Camera-type eye (tissue), 1 donor: ENCODE measurements around the gene PNLIPRP2. TPM values are rescaled to one million over a fixed set of nuclear protein-coding genes. Genes with fewer than 3 reads are reported as not detected.

Experiments used
- total RNA-seq: library from RNA; depleted of rRNA; stranded (reverse); fragments of >200 nt; gene quantifications from one replicate; pipeline ENCODE4 v1.2.3, GENCODE V29; 2014

Gene PNLIPRP2
- total RNA-seq: not detected

DNA sequence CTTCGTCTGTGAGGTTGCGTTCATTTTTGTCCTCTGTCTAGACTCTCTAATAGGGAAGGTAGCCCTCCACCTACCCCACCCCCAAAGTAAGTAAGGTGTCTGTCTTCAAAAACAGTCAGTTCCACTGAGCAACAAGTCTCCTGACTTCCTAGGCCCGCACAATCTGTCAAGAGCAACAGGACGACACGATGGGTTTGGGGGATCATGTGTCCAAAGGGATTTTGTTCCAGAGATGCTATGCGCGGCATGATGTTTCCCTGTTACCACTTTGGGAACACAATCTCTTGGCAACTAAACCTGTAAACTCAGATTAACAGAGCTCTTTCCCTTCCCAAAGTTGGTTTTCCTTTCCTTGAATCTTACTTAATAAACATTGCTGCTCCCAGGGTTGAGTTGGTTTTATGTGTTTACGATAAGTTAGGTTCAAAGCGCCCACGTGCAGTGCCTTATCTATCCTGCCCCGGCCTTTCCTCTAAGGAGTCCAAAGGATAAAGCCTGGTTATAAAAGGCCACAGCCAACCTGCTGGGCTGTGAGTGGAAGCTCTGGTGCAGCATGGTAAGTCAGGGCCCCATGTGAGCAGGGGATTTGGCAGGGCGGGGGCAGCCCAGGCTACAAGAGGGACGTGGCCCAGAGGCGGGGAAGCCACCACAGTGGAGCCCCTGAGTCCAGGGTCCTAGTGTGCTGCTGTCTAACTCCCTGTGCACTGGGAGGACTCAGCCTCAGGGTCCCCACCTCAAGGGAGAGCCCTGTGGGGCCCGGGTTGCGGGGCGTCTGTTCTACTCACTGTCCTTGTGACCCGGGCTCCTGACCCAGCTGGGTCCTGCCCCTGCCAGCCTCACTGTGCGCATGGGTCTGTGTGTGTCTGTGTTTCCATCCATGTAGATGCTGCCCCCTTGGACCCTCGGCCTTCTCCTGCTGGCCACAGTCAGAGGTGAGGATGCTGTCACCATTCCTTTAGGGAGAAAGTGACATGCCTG is at the start of gene PNLIPRP2:
PNLIPRP2 (plus strand) TSS at position 531 of the 978 bp plus-strand sequence.

DNA sequence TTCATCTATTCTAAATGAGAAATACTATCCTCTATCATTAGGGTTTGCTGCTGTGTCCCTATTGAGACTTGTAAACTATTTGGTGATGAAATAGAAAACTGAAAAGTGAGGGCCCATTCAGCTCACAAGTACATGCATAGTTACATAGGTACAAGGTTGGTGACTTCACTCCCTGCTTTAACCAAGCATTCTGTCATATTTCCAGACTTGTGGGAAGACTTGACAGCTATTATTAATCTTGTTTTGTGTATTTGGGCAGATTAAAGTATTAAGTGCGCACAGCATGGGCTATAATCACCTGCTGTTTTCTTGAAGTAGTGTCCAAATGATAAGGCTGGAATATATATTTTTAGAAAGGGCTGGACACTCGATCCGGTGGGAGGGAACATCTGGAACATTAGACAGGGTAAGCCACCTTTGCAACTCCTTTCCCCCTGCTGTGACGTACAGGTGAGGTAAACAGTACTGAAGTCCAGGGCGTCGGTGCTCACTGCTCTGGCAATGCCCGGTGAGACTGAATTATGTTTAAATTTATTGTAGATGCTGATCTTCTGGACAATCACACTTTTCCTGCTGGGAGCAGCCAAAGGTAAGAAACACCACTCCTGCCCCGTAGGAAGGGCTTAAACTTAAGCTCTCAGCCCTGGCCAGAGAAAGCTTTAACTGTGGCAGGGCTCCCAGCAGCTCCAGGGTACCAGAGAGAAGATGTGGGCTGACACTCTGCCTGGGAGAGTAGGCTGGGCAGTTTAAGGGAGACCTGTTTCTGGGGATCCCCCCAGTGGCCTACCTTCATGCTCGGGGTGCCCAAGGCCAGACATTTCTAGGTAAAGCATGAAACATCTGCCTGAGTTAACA is 29.9 kb upstream of the PNLIPRP2 start, which contains the start of gene PNLIPRP1:
PNLIPRP1 (plus strand) TSS at position 370 of the 855 bp plus-strand sequence; CDS start at position 541, 171 bp downstream.

Other genes with a start within 250 kb of the PNLIPRP2 start
- not detected for gene PNLIPRP3, start 193.1 kb upstream of the PNLIPRP2 start, total RNA-seq
- not detected for gene PNLIP, start 75.0 kb upstream of the PNLIPRP2 start, total RNA-seq
- not detected for gene PNLIPRP1, start 30.0 kb upstream of the PNLIPRP2 start, total RNA-seq
- gene HSPA12A, start 121.6 kb downstream of the PNLIPRP2 start, total RNA-seq: 35.0 TPM
- 1.4 TPM for gene ENO4, start 228.5 kb downstream of the PNLIPRP2 start, total RNA-seq